Endodermal cell (in vitro differentiated cells): ENCODE data around the gene TFRC. TPM values are rescaled to one million over a fixed set of nuclear protein-coding genes. Genes with fewer than 3 reads are reported as not detected.

Experiments used
- DNase-seq: peaks from one replicate; pipeline ENCODE4 v3.0.0-alpha.2; 2017
- H3K27ac ChIP-seq: 2 replicates; pipeline ENCODE4 v1.5.1; 2013; ENCODE audit warnings: mild to moderate bottlenecking, low read depth, low read length, moderate library complexity
- H3K27me3 ChIP-seq: 2 replicates; pipeline ENCODE4 v1.6.1; 2013; ENCODE audit warnings: mild to moderate bottlenecking, low read length, moderate library complexity; ENCODE audit not compliant: insufficient read depth, control insufficient read depth, poor library complexity, severe bottlenecking
- H3K36me3 ChIP-seq: 2 replicates; pipeline ENCODE4 v1.7.0; 2013; ENCODE audit warnings: mild to moderate bottlenecking, low read length, moderate library complexity; ENCODE audit not compliant: control insufficient read depth, insufficient read depth
- H3K4me1 ChIP-seq: one replicate; pipeline ENCODE4 v1.7.0; 2013; ENCODE audit warnings: low read length; ENCODE audit not compliant: control insufficient read depth, insufficient read depth
- H3K4me3 ChIP-seq: 2 replicates; pipeline ENCODE4 v1.5.1; 2013; ENCODE audit warnings: mild to moderate bottlenecking, low read length, moderate library complexity
- H3K9ac ChIP-seq: 2 replicates; pipeline ENCODE4 v1.6.1; 2013; ENCODE audit warnings: mild to moderate bottlenecking, low read length, moderate library complexity; ENCODE audit not compliant: poor library complexity, severe bottlenecking; ENCODE audit errors: extremely low read depth
- H3K9me3 ChIP-seq: 2 replicates; pipeline ENCODE4 v1.6.1; 2013; ENCODE audit warnings: mild to moderate bottlenecking, low read length, moderate library complexity; ENCODE audit not compliant: control insufficient read depth
- H3K27ac Mint-ChIP-seq: 2 replicates; pipeline ENCODE4 v1.8.0; 2020; ENCODE audit warnings: mixed read lengths
- H3K27me3 Mint-ChIP-seq: 2 replicates; pipeline ENCODE4 v1.8.0; 2021; ENCODE audit warnings: mild to moderate bottlenecking, mixed read lengths; ENCODE audit not compliant: insufficient read depth
- H3K36me3 Mint-ChIP-seq: 2 replicates; pipeline ENCODE4 v1.8.0; 2020; ENCODE audit warnings: low read depth, mixed read lengths
- H3K4me1 Mint-ChIP-seq: 2 replicates; pipeline ENCODE4 v1.8.0; 2020; ENCODE audit warnings: mixed read lengths
- H3K4me3 Mint-ChIP-seq: 2 replicates; pipeline ENCODE4 v1.8.0; 2020; ENCODE audit warnings: mild to moderate bottlenecking, moderate library complexity, mixed read lengths
- H3K9me3 Mint-ChIP-seq: 2 replicates; pipeline ENCODE4 v1.8.0; 2020; ENCODE audit warnings: mild to moderate bottlenecking, mixed read lengths
- CTCF ChIP-seq: fragments of 200-600 bp; sonication (generic); conservative IDR thresholded peaks from 2 replicates; pipeline ENCODE4 v1.5.0; 2021; ENCODE audit warnings: antibody characterized with exemption, mild to moderate bottlenecking
- WGBS, 2 experiments: methylation state at CpG; one replicate each; pipeline versions ENCODE4 v1.1.5 to v1.1.7; 2013; ENCODE audit warnings: missing lambda C conversion rate in 2 of 2, mixed read lengths in 1 of 2; ENCODE audit not compliant: insufficient coverage in 1 of 2, insufficient read length in 1 of 2; 5-methylcytosine and 5-hydroxymethylcytosine counted together
- total RNA-seq, 2 donors: library from RNA; stranded (reverse); fragmentation: NEBNext Ultra II Directional in 1 of 2; extraction: Animal tissue kit (Norgen Biotek cat#: 25700) in 1 of 2; gene quantifications; 2 replicates in 1 of 2; 3 replicates in 1 of 2; pipeline ENCODE4 v1.2.1, GENCODE V29; 2021

The TFRC gene
- total RNA-seq, 2 donors from 2014 or later: 69.0 to 90.0 TPM

GRCh38 chr3:196127308-196128040 lies 45.6 kb upstream of the TFRC start:
- peak; percentile 78 for DNase-seq
- Mint-ChIP-seq H3K9me3 (peaks cover 6% of the 10 kb centered on the region), H3K4me3 (no peak overlapping the region), H3K4me1 (peaks cover 16% of the 10 kb centered on the region), H3K36me3 (no peaks in the 10 kb centered on the region), H3K27me3 (peaks cover 58% of the 10 kb centered on the region), H3K27ac (no peak overlapping the region)
- H3K27ac ChIP-seq: no peak overlapping the region
- no peaks in the 10 kb centered on the region for H3K36me3 ChIP-seq
- H3K9ac ChIP-seq: no peak overlapping the region
- no peak overlapping the region for H3K4me3 ChIP-seq
- H3K27me3 ChIP-seq: no peaks in the 10 kb centered on the region
- no peaks in the 10 kb centered on the region for H3K9me3 ChIP-seq
- 65 to 73% methylated on average over 6 to 12 of the region's 12 CpGs for WGBS, 2 experiments
- TF ChIP-seq CTCF: no peak
- peaks cover 5% of the 10 kb centered on the region for H3K4me1 ChIP-seq

- Histone ChIP-seq H3K36me3 (no peaks in the 10 kb centered on the region), H3K4me3 (no peak overlapping the region), H3K9ac (no peak overlapping the region), H3K27ac (no peak overlapping the region), H3K4me1 (peaks cover 5% of the 10 kb centered on the region), H3K9me3 (no peaks in the 10 kb centered on the region), H3K27me3 (no peaks in the 10 kb centered on the region)
- DNase-seq: no peak
- 77 to 91% methylated on average over 4 to 5 of the region's 5 CpGs for WGBS, 2 experiments
- Mint-ChIP-seq H3K27ac (no peak overlapping the region), H3K4me1 (peaks cover 16% of the 10 kb centered on the region), H3K9me3 (no peaks in the 10 kb centered on the region), H3K27me3 (peaks cover 53% of the 10 kb centered on the region), H3K36me3 (no peaks in the 10 kb centered on the region), H3K4me3 (no peak overlapping the region)
- TF ChIP-seq CTCF: no peak
Measured at GRCh38 chr3:196124608-196125007, 42.7 kb upstream of the TFRC start.

- H3K27me3 ChIP-seq: no peaks in the 10 kb centered on the region
- no peaks in the 10 kb centered on the region for H3K9me3 ChIP-seq
- H3K27ac ChIP-seq: no peak overlapping the region
- no peaks in the 10 kb centered on the region for H3K36me3 Mint-ChIP-seq
- H3K36me3 ChIP-seq: no peaks in the 10 kb centered on the region
- H3K4me3 Mint-ChIP-seq: no peak overlapping the region
- TF ChIP-seq CTCF: no peak
- peaks cover 15% of the 10 kb centered on the region for H3K4me1 Mint-ChIP-seq
- H3K9ac ChIP-seq: no peak overlapping the region
- DNase-seq: no peak
- H3K9me3 Mint-ChIP-seq: no peaks in the 10 kb centered on the region
- WGBS, 2 experiments: 92 to 93% methylated on average over 8 of the region's 8 CpGs
- H3K4me1 ChIP-seq: peaks cover 2% of the 10 kb centered on the region
- H3K27ac Mint-ChIP-seq: no peak overlapping the region
- peaks cover 42% of the 10 kb centered on the region for H3K27me3 Mint-ChIP-seq
- H3K4me3 ChIP-seq: no peak overlapping the region
Measured at GRCh38 chr3:196122688-196123046, 40.8 kb upstream of the TFRC start.
